Ammon's horn (tissue), 1 donor: Measurements from ENCODE around the gene UBR7.
A peak's percentile ranks its signal among the peaks of the same experiment; 100 is the strongest.
"Not testable (repeated sequence)": the region's sequence is repeated elsewhere in the genome, so short reads cannot be mapped to it uniquely, and the experiment has no call there.

Experiments
- DNase-seq: peaks from one replicate; pipeline ENCODE4 v3.0.0-alpha.2; 2016; ENCODE audit warnings: low spot score

The UBR7 gene, protein sequence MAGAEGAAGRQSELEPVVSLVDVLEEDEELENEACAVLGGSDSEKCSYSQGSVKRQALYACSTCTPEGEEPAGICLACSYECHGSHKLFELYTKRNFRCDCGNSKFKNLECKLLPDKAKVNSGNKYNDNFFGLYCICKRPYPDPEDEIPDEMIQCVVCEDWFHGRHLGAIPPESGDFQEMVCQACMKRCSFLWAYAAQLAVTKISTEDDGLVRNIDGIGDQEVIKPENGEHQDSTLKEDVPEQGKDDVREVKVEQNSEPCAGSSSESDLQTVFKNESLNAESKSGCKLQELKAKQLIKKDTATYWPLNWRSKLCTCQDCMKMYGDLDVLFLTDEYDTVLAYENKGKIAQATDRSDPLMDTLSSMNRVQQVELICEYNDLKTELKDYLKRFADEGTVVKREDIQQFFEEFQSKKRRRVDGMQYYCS

DNA sequence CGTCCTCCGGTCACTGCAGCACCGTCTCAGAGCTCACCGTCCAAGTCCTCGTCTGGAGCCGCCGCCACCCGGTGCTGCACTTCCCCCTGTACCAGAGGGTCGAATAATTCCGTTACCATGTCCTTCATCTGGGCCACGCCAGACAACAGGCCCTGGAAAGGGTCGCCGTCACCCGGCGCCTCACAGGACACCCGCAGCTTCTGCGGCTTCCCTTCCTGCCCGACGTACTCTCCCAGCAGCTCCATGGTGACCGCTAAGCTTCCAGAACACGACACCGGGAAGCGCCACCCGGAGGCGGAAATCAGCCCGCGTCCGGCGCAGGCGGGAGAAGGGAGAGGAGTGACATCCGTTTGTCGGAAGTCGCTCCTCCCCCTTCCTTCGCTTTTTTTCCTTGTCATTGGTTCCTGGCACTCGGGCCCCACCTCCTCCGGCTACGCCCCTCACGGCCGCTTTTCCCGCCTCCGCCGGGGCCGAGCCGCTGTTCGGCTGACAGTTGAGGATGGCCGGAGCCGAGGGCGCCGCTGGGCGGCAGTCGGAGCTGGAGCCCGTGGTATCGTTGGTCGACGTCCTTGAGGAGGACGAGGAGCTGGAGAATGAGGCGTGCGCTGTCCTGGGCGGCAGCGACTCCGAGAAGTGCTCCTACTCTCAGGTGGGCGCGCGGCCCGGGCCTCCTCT lies at the start of gene UBR7, which contains the start of gene GON7:
Gene UBR7, plus strand, starts transcription at position 464 of the 675 bp plus-strand sequence. Its CDS starts 36 bp downstream, at position 500.
Gene GON7, minus strand, starts transcription at position 273 of the 675 bp plus-strand sequence. Its CDS starts 28 bp downstream, at position 245.
- peak; percentile 99 for DNase-seq

DNA sequence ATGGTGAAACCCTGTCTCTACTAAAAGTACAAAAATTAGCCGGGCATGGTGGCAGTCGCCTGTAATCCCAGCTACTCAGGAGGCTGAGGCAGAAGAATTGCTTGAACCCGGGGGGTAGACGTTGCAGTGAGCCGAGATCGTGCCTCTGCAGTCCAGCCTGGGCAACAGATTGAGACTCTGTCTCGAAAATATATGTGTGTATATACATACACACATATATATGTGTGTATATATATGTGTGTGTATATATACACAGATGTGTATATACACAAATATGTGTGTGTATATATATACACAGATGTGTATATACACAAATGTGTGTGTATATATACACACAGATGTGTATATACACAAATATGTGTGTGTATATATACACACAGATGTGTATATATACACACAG lies 48.7 kb upstream of the UBR7 start:
- not testable (repeated sequence) for DNase-seq

GRCh38 chr14:93159625-93160352 lies 47.3 kb upstream of the UBR7 start:
- not testable (repeated sequence) for DNase-seq

GRCh38 chr14:93160353-93160801 lies 46.7 kb upstream of the UBR7 start:
- DNase-seq: no peak

DNA sequence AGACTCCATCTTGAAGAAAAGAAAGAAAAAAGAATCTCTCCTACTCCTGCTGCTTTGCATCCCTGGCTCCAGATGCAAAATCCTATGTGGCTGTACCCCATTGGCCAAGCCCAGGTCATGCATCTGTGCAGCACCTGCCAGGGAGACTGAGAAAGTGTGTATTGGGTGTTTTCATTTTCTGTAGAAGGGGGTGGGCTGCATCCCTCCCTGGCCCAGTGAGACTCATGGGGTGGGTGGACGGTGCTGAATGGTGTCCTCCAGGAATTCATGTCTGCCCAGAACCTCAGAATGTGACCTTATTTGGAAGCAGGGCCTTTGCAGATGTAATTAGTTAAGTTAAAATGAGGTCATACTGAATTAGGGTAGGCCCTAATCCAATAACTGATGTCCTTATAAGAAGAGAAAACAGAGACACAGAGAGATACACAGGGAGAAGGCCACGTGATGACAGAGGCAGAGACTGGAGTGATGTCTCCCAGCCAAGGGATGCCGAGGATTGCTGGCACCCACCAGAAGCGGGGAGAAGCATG lies 45.6 kb upstream of the UBR7 start:
- no peak for DNase-seq

DNA sequence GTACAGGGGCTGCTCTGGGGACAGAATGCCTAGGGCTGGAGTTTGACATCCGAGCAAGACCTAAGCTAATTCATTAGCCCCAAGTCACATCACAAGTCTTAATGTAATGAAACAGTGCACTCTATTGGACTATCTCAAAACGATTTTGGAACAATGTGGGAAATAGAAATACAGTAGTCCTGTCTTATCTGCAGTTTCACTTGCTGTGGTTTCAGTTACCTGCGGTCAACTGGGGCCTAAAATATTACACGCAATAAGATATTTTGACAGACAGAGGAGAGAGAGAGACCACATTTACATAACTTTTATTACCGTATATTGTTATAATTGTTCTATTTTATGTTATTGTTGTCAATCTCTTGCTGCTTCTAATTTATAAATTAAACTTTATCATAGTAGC lies 43.5 kb upstream of the UBR7 start:
- DNase-seq: no peak

- not testable (repeated sequence) for DNase-seq
Measured at GRCh38 chr14:93165271-93166265, 41.5 kb upstream of the UBR7 start.

DNA sequence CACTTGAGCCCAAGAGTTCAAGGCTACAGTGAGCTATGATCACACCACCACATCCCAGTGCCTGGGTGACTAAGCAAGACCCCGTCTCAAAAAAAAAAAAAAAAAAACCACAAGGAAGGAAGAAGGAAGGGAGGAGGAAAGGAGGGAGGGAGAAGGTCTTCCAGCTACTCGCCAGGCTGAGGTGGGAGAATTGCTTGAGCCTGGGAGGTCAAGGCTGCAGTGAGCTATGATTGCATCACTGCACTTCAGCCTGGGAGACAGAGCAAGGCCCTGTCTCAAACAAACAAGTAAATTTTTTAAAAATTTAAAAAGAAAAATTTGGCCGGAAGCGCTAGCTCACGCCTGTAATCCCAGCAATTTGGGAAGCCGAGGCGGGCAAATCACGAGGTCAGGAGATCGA lies 38.4 kb upstream of the UBR7 start:
- not testable (repeated sequence) for DNase-seq

DNA sequence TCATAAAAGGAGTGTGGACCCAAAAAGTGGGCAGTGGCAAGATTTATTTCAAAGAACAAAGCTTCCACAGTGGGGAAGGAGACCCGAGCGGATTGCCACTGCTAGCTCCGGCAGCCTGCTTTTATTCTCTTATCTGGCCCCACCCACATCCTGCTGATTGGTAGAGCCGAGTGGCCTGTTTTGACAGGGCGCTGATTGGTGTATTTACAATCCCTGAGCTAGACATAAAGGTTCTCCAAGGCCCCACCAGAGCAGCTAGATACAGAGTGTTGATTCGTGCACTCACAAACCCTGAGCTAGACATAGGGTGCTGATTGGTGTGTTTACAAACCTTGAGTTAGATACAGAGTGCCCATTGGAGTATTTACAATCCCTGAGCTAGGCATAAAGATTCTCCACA lies 37.4 kb upstream of the UBR7 start:
- DNase-seq: not testable (repeated sequence)

- DNase-seq: not testable (repeated sequence)
Measured at GRCh38 chr14:93170141-93170540, 36.9 kb upstream of the UBR7 start.

GRCh38 chr14:93171376-93171775 lies 35.7 kb upstream of the UBR7 start:
- DNase-seq: no peak

- no peak for DNase-seq
Measured at GRCh38 chr14:93173943-93174395, 33.1 kb upstream of the UBR7 start.

DNA sequence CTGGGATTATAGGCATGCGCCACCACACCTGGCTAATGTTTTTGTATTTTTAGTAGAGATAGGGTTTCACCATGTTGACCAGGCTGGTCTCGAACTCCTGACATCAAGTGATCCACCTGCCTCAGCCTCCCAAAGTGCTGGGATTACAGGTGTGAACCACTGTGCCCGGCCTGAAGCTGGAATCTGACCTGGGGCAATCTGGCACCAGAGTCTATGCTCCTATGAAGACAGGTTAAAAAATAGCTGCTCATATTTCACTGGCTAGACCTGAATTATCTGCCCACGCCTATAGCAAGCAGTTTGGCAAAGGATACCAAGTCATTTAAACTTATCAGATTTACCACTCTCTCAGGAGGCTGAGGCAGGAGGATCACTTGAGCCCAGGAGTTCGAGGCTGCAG lies 32.3 kb upstream of the UBR7 start:
- not testable (repeated sequence) for DNase-seq

DNA sequence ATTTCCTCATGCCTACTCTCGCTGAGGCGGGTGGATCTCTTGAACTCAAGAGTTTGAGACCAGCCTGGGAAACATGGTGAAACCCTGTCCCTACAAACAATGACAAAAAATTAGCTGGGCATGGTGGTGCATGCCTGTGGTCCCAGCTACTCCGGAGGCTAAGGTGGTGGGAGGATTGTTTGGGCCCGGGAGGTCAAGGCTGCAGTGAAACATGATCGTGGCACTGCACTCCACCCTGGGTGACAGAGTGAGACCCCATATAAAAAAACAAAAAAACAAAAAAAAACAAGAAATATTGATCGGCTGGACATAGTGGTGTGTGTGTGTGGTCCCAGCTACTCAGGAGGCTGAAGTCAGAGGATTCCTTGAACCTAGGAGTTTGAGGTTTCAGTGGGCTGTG lies 31.6 kb upstream of the UBR7 start:
- DNase-seq: no peak

GRCh38 chr14:93183596-93184317 lies 23.3 kb upstream of the UBR7 start:
- DNase-seq: no peak

DNA sequence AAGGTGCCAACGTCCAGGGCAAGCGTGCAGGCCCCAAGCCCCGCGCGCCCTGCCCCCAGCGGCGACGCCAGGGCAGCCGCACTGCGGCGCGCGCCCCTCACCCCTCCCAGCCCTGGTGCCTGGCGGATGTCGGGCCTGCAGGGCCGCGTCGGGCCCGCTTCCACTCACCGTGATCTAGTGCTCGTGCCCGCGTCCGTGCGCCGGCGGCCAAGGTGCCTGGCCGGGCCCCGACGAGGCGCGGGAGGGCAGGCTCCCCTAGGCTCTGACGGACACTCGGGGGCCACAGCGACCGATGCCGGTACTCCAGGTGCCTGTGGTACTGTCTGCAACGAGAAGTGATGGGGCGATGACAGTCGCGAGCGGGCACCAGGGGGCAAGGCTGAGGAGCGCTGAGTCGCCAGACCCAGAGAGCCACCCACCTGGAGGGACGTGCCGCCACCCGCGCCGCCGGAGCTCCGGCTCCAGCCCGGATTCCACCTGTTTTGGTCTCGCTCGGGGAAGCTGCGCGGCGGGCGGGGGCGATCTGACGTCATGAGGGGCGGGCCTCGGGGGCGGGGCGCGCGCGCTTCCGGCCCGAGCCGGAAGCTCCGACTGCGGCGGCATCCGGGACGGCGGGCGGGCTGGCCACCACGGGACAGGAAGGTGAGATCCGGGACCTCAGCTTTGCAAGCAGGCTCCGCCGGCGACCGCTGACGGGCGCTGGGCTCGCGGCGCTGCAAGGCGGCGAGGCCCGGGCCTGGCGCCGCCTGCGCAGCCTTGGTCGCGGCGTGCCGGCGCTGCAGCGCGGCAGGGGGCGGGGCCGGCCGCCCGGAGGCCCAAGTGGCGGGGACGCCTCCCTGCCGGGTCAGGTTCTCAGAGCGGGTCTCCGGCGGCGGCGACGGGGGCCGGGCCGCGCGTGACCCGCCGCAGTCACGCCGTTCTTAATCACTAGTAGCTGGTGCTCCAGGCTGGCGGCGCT lies 22.4 kb upstream of the UBR7 start, which contains the start of the genes LYSET and MOAP1:
Gene LYSET, plus strand, starts transcription at position 927 of the 958 bp plus-strand sequence. CDS start 89 bp downstream, outside the sequence.
Gene MOAP1, minus strand, starts transcription at position 507 of the 958 bp plus-strand sequence. CDS start 655 bp downstream, outside the sequence.
- peak; percentile 85 for DNase-seq

DNA sequence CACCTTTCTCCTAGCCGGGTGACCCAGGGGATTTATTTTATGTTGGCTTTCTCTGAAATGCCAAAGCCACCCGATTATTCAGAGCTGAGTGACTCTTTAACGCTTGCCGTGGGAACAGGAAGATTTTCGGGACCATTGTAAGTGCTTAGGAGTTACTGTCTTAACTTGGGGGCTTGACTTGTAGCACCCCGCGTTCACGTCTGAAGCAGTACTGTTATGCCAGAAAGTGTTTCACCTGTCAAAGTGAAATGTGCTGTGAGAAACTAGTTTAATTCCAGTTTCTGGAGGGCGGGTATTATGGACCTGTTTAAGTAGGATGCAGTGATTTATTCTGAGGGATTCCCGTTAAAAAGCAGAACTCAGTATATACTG lies 21.7 kb upstream of the UBR7 start:
- DNase-seq: no peak

GRCh38 chr14:93186466-93186865 lies 20.6 kb upstream of the UBR7 start:
- DNase-seq: no peak

GRCh38 chr14:93186956-93187355 lies 20.1 kb upstream of the UBR7 start:
- no peak for DNase-seq
